GDM1 (cell line): ENCODE results near the gene ANKRD36C.
"Not testable (repeated sequence)": the region's sequence is repeated elsewhere in the genome, so short reads cannot be mapped to it uniquely, and the experiment has no call there.

ENCODE experiments used
- DNase-seq: peaks from one replicate; lab custom pipeline; 2025; lab: John Stamatoyannopoulos, UW

ANKRD36C gene

DNA sequence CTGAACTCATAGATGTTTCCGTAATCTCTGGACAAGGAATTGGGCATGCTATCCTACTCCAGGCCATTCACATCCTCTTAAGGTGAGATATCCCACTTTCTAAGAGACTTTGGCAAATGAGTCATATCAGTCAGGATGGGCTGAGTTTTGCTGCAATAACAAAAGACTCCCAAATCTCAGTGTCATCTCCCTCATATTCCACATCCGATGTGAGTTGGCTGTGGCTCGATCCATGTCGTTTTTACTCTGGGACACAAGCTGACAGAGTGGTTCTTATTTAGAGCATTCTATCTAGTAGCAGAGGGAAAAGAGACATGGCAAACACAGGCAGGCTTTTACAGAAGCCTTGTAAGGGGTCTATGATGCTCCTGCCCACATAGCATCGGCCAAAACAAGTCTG, 14.6 kb upstream of the ANKRD36C start:
- DNase-seq = not testable (repeated sequence)

DNA sequence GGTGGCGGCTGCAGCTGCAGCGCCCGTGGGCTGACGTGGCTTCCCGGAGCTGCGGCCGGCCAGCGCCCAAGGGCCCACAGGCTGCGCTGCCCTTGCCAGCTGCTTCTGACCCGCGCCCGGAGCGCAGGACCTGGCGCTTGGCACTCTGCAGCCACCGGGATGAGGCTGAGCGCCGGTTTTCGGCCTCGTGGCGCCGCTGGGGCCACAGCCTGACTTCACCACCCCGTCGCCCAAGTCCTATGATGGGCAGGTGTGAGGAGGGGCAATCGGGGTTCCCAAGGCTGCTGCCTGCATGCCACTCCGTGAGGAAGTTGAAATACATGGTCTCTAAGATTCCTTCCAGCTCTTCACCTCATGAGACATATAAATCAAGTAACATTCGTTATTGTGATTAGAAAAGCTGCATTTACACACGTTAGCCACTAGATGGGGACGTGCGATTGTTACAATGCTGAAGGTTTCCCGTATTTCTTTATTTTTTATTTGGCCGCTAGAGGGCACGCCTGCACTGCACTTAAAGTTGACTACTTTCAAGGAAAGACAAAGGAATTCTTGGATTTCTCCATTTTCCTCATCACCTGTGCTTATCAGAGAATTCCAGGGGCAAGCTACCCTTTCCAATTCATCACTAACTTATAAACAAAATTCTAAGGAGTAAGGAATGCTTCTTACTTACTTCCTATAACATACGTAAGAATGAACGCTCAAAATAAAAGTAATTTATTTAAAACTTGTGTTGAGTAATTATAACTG, 1.1 kb upstream of the ANKRD36C start:
- DNase-seq = not testable (repeated sequence)

DNA sequence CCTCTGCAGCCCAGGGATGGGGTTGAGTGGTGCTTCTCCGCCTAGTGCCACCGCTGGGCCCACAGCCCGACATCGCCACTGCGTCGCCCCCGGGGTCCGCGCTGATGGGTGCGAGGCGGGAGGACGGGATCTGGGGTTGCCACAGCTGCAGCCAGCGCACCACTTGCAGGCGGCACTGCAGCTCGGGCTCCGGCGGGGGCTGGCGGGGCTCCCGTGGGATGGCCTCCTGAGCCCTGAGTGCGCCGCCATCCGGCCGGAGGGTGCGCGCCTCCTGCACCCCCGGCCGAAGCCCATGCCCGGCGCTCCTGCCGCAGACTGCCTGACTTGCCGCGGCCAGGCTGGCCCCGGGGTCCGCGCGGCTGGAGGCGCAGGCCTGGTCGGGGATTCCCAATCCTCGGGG, 478 bp upstream of the ANKRD36C start:
- not testable (repeated sequence) for DNase-seq

DNA sequence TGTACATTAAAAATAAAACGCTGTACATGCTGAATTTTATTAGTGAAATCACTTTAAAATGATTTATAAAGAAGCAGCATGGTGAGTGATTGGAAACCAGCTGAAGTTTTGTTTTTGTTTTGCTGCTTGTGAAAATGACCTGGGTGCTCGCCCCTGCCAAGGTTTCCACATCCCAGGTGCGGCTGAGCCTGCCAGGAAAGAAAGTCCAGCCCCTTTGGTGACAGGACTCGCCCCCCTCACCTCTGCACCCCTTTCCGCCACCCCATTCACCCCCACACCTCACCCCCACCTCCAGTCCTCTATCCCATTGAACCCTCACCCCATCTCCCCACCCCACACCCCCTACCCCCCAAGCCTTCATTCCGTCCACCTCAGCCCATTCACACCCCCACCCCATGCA, 740 bp downstream of the ANKRD36C start:
- DNase-seq = not testable (repeated sequence)

DNA sequence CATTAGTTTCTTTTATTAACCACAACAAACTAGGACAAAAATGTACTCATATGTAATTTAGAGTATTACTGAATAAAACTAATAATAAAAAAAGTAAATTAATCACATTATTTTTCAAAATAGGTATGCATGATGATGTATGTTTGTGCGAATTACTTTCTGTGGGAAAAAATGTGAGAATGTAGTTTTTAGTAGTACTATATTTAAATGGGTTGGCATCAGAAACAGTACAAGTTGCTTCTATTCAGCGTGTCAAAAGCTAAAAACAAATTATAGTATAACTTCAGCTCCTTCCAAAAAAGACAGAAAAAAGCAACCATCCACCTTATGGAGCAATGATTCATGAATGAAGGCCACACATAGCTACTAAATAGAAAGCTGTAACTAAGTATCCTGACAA, 40.0 kb downstream of the ANKRD36C start:
- DNase-seq = not testable (repeated sequence)

DNA sequence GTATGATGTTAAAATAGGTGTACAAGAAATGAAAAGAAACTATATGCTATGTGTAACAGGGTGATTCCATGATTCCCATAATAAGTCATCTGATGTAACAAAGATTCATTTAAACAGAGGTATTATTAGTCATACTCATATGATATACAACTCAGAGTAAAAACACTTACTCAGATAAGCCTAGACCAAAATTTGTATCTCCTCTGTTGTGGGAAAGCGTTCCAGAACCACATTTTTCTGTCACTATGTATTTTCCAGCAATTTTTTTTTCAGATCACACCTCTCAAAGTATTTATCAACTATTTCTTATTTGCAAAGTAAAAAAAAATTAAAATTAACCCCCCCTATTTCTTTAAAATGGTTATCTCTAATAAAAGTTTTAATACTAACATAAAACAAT, 43.6 kb downstream of the ANKRD36C start:
- not testable (repeated sequence) for DNase-seq

DNA sequence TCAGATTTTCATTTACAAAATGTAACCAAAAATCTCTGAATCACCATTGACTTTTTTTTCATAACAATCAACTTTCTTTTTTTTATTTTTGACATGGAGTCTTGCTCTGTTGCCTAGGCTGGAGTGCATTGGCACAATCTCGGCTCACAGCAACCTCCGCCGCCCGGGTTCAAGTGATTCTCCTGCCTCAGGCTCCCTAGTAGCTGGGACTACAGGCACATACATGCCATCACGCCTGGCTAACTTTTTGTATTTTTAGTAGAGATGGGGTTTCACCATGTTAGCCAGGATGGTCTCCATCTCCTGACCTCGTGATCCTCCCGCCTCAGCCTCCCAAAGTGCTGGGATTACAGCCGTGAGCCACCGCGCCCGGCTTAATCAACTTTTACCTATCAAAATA, 51.7 kb downstream of the ANKRD36C start:
- not testable (repeated sequence) for DNase-seq

DNA sequence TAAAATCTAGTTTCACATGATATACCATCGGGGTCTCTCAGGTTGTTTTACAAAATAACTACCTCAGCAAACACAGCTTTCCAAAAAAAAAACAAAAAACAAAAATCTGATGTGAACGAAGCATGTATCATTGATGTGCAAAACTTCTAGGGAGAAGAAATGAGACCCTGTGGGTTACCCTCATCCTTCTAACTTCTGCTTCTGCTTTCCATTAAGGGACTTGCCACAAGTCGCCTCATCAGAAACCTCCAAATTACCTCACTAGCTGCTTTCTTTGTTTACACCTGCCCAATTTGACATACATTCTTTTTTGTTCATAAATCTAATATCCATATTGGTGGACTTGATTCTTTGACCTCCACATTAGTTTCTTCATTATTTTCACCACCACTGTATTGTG, 60.9 kb downstream of the ANKRD36C start:
- DNase-seq = not testable (repeated sequence)

DNA sequence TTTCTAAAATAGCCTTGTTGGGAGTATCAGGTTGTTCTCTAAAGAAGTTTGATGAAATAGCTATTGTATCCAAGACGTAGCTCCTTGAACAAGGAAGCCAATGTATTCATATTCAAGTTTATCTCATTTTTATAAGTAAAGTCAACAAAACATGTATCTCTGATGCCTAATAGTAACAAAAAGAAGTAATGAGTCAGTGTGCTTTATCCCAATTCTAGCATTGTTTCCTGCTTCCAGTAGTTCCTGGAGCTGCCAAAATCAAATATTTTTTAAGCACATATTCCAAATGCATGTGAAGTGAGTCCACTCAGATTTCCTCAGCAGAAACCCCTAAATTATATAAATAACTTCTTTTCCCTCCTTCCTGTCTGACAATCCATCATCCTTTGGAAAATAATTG, 74.6 kb downstream of the ANKRD36C start:
- DNase-seq = not testable (repeated sequence)

DNA sequence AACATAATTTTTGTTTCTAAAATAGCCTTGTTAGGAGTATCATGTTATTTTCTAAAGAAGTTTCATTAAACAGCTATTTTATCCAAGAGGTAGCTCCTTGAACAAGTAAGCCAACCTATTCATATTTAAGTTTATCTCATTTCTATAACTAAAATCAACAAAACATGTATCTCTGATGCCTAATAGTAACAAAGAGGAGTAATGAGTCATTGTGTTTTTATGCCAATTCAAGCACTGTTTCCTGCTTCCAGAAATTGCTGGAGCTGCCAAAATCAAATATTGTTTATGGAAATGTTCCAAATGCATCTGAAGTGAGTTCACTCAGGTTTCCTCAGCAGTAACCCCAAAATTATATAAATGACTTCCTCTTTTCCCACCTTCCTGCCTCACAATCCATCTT, 76.5 kb downstream of the ANKRD36C start:
- not testable (repeated sequence) for DNase-seq

DNA sequence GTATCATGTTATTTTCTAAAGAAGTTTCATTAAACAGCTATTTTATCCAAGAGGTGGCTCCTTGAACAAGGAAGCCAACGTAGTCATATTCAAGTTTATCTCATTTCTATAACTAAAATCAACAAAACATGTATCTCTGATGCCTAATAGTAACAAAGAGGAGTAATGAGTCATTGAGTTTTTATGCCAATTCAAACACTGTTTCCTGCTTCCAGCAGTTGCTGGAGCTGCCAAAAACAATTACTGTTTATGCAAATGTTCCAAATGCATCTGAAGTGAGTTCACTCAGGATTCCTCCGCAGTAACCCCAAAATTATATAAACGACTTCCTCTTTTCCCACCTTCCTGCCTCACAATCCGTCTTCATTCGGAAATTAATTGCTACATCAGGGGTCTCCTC, 80.2 kb downstream of the ANKRD36C start:
- DNase-seq = not testable (repeated sequence)

DNA sequence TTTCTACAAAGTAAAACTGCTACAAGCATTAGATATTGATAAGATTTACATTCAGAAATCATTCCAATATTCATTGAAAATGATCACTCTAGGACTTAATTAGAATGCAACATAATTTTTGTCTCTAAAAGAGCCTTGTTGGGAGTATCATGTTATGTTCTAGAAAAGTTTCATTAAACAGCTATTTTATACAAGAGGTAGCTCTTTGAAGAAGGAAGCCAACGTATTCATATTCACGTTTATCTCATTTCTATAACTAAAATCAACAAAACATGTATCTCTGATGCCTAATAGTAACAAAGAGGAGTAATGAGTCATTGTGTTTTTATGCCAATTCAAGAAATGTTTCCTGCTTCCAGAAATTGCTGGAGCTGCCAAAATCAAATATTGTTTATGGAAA, 97.2 kb downstream of the ANKRD36C start:
- not testable (repeated sequence) for DNase-seq

DNA sequence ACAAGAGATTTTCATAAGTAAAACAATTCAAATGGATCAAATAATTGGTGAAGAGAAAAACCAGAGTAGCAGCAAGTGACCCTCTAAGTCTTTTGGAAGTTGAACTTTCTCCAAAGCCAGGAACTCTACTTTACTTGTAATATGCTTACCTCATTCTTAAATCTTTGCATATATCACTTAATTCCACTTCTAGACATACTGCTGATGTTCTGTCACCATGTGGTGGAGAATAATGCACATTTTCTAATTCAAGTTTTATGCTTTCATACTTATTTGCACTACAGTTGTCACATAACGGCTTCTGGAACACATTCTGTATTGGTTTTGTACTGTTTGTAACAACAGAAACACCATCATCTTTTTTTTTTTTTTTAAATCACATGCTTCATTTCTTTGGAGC, 123.7 kb downstream of the ANKRD36C start:
- not testable (repeated sequence) for DNase-seq

DNA sequence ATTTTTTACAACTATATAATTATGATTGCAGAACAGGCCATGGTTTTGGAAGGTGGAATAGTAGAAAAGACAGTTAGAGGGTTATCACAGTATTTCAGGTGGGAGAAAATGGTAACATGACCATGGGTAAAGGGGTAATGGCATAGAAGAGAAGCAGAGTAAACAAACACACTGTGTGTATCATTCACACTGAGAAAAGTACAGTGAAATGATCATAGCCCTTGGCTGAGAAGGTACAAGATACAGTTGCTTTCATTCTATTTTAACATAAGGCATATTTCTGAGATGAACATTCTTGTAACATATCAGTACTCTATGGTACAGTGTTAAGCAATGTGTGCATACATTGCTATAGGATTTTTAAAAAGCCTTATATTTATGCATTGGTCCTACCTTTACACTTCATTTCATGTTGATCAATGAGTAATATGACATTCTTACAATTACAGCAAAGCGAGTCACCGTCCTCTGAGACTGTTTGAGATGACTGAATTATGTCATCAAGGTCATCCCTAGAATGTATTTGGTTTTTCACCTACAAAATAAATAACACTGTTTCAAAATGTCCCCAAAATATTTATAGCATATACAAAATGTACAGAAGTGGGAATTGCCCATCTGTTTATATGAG, 124.5 kb downstream of the ANKRD36C start:
- DNase-seq = not testable (repeated sequence)

DNA sequence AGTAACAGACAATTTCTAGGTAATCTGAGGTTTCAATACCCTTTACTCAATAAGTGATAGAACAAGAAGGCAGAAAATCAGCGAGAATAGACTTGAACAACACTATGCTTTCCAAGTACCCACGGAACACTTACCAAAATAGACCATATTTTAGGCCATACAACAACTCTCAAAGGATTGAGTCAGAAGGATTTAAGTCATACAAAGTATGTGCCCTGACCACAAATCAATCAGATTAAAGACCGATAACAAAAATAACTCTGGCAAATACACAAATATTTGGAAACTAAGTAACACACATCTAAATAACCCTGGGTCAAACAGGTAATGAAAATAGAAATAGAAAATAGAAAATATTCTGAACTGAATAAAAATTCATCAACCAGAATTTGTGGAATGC, 129.5 kb downstream of the ANKRD36C start:
- not testable (repeated sequence) for DNase-seq

DNA sequence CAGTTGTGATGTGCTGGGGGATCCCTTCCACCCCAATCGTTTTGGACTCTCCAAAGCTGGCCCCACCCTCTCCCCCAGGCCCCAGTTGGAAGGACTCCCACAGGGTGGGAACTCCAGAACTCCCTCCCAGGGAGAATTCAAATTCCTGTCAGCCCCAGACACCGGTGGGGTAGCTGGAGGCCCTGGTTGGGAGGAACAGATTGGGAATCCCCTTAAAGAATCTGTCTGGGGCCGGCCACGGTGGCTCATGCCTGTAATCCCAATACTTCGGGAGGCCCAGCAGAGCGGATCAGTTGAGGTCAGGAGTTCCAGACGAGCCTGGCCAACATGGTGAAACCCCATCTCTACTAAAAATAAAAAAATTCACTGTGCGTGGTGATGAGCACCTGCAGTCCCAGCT, 155.5 kb downstream of the ANKRD36C start:
- no peak for DNase-seq

DNA sequence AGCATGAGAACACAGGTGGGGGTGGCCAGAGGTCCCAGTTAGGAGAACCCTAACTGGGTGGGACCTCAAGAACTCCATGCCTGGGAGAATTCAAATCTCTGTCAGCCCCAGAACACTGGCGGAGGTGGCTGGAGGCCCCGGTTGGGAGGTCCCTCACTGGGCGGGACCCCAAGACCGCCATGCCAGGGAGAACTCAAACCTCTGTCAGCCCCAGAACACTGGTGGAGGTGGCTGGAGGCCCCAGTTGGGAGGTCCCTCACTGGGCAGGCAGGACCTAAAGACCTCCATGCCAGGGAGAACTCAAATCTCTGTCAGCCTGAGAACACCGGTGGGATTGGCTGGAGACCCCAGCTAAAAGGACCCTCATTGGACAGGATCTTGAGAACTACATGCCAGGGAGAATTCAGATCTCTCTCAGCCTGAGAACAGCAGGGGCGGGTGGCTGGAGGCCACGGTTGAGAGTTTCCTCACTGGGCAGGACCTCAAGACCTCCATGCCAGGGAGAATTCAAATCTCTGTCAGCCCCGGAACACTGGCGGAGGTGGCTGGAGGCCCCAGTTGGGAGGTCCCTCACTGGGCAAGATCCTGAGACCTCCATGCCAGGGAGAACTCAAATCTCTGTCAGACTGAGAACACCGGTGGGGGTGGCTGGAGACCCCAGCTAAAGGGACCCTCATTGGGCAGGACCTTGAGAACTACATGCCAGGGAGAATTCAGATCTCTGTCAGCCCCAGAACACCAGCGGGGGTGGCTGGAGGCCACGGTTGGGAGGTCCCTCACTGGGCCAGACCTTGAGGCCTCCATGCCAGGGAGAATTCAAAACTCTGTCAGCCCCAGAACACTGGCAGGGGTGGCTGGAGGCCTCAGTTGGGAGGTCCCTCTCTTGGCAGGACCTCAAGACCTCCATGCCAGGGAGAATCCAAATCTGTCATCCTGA, 157.3 kb downstream of the ANKRD36C start:
- DNase-seq = not testable (repeated sequence)

DNA sequence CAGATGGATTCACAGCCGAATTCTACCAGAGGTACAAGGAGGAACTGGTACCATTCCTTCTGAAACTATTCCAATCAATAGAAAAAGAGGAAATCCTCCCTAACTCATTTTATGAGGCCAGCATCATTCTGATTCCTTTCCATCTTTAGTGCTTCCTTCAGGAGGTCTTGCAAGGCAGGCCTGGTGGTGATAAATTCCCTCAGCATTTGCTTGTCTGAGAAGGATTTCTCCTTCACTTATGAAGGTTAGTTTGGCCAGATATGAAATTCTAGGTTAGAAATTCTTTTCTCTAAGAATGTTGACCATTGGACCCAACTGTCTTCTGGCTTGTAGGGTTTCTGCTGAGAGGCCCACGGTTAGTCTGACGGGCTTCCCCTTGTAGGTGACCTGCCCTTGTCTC, 167.4 kb downstream of the ANKRD36C start:
- not testable (repeated sequence) for DNase-seq

DNA sequence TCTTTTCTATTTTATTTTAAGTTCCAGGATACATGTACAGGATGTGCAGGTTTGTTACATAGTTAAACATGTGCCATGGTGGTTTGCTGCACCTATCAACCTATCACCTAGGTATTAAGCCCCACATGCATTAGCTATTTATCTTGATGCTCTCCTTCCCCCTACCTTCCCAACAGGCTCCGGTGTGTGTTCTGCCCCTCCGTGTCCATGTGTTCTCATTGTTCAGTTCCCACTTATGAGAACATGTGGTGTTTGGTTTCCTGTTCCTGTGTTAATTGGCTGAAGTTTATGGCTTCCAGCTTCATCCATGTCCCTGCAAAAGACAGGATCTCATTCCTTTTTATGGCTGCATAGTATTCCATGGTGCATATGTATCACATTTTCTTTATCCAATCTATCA, 174.1 kb downstream of the ANKRD36C start:
- DNase-seq = not testable (repeated sequence)

DNA sequence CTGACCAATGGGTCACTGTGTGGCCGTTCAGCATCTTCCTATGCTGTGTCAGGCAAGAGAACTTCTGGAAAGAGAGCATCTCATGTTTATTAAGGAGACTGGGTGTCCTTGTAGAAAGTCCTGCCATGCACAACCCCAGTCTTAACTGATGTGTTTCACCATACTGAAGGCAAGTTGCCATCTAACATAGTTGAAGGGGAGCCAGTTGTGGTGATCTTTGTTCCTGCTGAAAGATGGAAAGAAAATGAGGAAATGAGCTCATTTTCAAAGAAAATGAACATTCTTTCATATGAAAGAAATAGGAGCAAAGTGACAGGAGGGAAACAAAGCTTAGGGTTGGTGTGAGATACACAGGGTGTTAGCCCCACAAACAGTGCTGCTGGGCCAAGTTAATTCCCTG, 178.3 kb downstream of the ANKRD36C start:
- not testable (repeated sequence) for DNase-seq

DNA sequence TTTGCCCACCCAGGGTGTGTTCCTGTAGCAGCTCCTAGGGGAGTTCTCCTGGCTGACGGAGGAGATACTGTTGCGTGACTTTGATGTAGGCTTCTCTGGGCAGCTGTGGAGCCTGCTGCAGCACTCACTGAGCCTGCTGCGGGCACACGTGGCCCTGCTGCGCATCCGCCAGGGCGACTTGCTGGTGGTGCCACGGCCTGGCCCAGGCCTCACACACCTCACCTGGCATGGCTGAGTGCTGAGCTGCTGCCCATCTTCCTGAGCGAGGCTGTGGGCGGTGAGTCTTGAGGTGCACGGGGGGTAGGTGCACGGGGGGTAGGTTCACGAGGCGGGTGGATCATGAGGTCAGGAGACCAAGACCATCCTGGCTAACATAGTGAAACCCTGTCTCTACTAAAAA, 191.7 kb downstream of the ANKRD36C start:
- no peak for DNase-seq

DNA sequence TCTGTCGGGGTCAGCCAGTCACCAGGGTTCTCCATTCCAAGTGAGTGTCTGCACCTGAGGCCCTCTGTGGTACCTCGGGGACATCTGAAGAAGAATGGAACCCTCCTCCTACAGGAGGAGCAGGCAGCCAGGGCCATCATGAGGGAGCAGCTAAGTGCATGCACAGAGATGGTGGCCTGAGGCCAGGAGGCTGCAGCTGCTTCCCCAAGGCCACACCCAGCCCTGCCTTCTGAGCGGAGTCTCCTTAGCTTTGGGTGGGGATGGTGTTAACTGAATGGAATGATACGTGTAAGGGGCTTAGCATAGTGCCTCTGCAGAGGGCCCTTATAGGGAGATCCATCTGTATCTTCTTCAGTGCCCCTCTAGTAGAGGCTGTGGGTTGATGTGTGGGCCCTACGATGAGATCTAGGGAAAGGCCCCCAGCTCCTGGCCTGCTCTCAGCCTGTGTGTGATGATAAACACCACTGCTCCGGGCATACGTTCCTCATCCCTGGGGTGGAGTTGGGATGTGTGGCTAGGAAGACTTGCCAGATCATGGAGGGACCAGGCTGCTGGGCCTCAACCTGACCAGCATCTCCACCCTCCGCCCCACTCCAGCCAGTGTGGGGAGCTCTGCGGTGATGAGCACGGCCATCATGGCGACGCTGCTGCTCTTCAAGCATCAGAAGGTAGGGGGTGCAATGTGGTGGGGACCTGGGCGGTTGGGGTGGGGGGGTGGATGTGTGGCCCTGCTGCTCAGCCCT, 192.3 kb downstream of the ANKRD36C start:
- DNase-seq = not testable (repeated sequence)
